Measurements from ENCODE around the gene RHOG. TPM values are rescaled to one million over a fixed set of nuclear protein-coding genes. Genes with fewer than 3 reads are reported as not detected.
A peak's percentile ranks its signal among the peaks of the same experiment; 100 is the strongest.
"Not testable (repeated sequence)": the region's sequence is repeated elsewhere in the genome, so short reads cannot be mapped to it uniquely, and the experiment has no call there.

Gene RHOG
- total RNA-seq, 1 experiment from 2014 or later = 39.9 TPM

DNA sequence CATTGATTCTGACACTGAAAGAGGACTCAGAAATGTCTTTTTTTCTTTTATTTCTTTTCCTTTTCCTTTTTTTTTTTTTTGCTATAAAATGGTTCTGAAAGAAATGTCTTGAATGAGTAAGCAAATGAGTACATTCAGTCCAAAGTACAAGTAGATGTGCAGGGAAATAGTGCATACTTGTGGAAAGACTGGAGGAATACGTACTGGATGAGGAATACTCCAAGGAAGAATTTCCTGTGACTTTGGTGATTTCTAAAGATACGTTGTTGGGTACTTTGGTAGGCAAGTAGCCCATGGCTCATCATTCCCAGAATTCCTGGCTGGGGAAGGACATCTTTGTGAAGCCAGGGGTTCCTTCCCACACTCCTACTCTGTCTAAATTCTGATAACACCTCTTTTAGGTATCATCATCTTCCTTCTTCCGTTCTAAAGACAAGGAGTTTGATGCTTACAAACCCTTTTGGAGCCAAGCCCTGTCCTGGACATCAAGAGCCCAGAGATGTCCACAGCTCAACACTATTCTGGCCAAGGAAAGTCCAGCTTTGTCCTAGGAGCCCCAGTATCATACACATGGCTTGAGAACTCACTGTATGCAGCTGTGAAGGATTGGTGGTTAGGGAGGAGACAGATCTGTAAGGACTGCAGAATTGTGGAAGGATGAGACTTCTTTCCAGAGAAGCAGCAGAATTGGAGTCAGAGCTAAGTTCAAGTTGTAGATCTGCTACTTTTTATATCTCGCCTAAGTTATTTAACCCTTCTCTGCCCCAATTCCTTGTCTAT lies 38.6 kb downstream of the RHOG start:
- peaks cover 1% of the 10 kb centered on the region for H3K36me3 ChIP-seq
- H3K9me3 ChIP-seq (replicated peaks) = no peaks in the 10 kb centered on the region
- H3K4me1 ChIP-seq (replicated peaks) = peaks cover 6% of the 10 kb centered on the region
- no peak overlapping the region for H3K27ac ChIP-seq
- DNase-seq (ENCODE audit: low read depth in 1 of 2, low spot score in 2 of 2) = no peak
- no peak overlapping the region for H3K4me3 ChIP-seq
- H3K27me3 ChIP-seq (replicated peaks) = no peaks in the 10 kb centered on the region

DNA sequence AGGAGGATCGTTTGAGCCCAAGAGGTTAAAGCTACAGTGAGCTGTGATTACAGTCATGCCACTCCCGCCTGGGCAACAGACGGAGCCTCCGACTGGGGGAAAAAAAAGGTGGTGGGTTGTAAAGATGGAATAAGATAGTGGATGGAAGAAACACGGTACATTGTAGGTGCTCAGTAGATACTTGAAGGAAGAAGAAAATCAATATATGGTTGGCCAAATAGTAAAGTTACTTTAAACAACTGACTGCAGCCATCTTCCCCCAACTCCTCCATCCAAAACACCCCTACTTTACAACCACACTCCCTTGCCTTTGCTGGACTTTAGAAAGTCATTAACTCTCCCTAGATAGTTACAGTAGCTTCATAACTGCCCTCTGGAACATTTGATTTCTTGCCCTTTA lies 40.9 kb downstream of the RHOG start:
- H3K9me3 ChIP-seq (replicated peaks) = no peaks in the 10 kb centered on the region
- H3K36me3 ChIP-seq = peaks cover 22% of the 10 kb centered on the region
- H3K4me3 ChIP-seq = no peak overlapping the region
- no peak overlapping the region for H3K27ac ChIP-seq
- no peak for DNase-seq (ENCODE audit: low read depth in 1 of 2, low spot score in 2 of 2)
- H3K4me1 ChIP-seq (replicated peaks) = peaks cover 18% of the 10 kb centered on the region
- no peaks in the 10 kb centered on the region for H3K27me3 ChIP-seq (replicated peaks)

DNA sequence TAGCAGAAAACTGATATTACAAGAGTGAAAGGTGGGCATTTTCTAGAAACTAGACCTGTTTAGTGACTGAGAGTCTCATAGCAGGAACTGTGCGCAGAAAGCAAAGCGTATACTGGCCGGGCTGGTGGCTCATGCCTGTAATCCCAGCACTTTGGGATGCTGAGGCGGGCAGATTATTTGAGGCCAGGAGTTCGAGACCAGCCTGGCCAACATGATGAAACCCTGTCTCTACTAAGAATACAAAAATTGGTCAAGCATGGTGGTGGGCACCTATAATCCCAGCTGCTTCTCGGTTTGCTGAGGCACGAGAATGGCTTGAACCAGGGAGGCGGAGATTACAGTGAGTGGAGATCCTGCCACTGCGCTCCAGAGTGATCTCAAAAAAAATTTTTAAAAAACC lies 41.6 kb downstream of the RHOG start:
- Histone ChIP-seq H3K27ac (no peak overlapping the region), H3K27me3 (replicated peaks) (no peaks in the 10 kb centered on the region), H3K9me3 (replicated peaks) (no peaks in the 10 kb centered on the region), H3K36me3 (peaks cover 29% of the 10 kb centered on the region), H3K4me3 (no peak overlapping the region), H3K4me1 (replicated peaks) (peaks cover 18% of the 10 kb centered on the region)
- no peak for DNase-seq (ENCODE audit: low read depth in 1 of 2, low spot score in 2 of 2)

- H3K4me3 ChIP-seq = peak within 1 kb of the TSS; percentile 82
- H3K36me3 ChIP-seq = peaks cover 45% of the 10 kb centered on the region
- peak; percentile 100 for DNase-seq (ENCODE audit: low read depth in 1 of 2, low spot score in 2 of 2)
- peaks cover 18% of the 10 kb centered on the region for H3K4me1 ChIP-seq (replicated peaks)
- H3K27me3 ChIP-seq (replicated peaks) = no peaks in the 10 kb centered on the region
- no peaks in the 10 kb centered on the region for H3K9me3 ChIP-seq (replicated peaks)
- peak within 1 kb of the TSS; percentile 91 for H3K27ac ChIP-seq
These were observed 43.2 kb downstream of the RHOG start, which contains the start of gene NUP98 for GRCh38 chr11:3797329-3798090. TSS of gene NUP98 (minus strand) at chr11:3797554. CDS start at chr11:3782117, 15,437 bp downstream.

GRCh38 chr11:3796801-3797328 lies 43.9 kb downstream of the RHOG start:
- Histone ChIP-seq H3K36me3 (peaks cover 52% of the 10 kb centered on the region), H3K27me3 (replicated peaks) (no peaks in the 10 kb centered on the region), H3K4me1 (replicated peaks) (peaks cover 18% of the 10 kb centered on the region), H3K9me3 (replicated peaks) (no peaks in the 10 kb centered on the region), H3K27ac (peak overlapping the region; percentile 91), H3K4me3 (peak overlapping the region; percentile 82)
- DNase-seq (ENCODE audit: low read depth in 1 of 2, low spot score in 2 of 2) = no peak

GRCh38 chr11:3796346-3796745 lies 44.4 kb downstream of the RHOG start:
- Histone ChIP-seq H3K4me3 (peak overlapping the region; percentile 82), H3K27ac (peak overlapping the region; percentile 91; the same call in 1 of the 2 replicates), H3K4me1 (replicated peaks) (peaks cover 18% of the 10 kb centered on the region), H3K36me3 (peaks cover 57% of the 10 kb centered on the region), H3K27me3 (replicated peaks) (no peaks in the 10 kb centered on the region), H3K9me3 (replicated peaks) (no peaks in the 10 kb centered on the region)
- DNase-seq (ENCODE audit: low read depth in 1 of 2, low spot score in 2 of 2) = peak in 1 of 2 experiments; percentile 31

DNA sequence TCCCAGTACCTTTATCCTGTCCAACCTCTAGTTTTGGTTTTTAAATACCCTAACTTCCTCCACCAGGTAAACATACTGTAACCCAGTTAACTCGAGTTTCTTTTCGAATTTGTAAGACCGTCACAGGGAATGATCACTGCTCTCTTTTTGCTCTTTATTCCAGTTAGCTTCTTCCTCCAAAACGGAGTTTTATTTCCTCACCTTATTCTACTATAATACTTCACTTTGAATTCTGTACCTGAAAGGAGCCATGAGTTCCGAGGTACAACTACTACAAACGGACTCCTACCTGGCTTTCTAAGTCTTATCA lies 44.8 kb downstream of the RHOG start:
- peak overlapping the region; percentile 82 for H3K4me3 ChIP-seq
- H3K27me3 ChIP-seq (replicated peaks) = no peaks in the 10 kb centered on the region
- peaks cover 18% of the 10 kb centered on the region for H3K4me1 ChIP-seq (replicated peaks)
- no peak for DNase-seq (ENCODE audit: low read depth in 1 of 2, low spot score in 2 of 2)
- H3K36me3 ChIP-seq = peaks cover 61% of the 10 kb centered on the region
- H3K27ac ChIP-seq = no peak overlapping the region
- H3K9me3 ChIP-seq (replicated peaks) = no peaks in the 10 kb centered on the region

DNA sequence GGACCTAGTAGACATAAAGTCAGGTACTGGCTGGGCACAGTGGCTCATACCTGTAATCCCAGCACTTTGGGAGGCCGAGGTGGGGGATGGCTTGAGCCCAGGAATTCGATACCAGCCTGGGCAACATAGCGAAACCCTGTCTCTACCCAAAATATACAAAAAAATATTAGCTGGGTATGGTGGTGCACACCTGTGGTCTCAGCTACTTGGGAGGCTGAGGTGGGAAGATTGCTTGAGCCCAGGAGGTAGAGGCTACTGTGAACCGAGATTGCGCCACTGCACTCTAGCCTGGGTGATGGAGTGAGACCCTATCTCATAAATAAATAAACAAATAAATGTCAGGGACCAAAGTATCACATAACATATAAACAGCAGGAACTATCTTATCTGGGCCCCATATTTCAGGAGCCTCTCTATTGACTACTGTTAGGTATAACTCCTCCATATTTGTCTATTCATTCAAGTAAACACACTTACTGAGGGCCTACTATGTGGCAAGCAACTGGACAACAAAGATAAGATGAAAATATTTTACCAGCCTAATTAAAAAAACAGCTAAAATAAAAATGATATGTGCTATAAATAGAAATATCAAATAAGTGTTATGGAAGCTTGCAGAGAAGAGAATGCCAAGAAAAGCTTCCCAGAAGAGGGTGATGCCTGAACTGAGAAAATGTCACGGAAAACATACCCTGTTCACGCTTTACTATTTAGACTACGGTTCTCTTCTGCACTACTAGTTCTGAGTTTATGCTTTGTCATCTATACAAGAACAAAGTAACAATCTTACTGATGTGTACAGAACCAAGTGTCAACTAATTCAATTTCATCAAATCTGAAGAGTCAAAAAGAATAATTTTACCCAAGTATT lies 45.4 kb downstream of the RHOG start:
- peaks cover 67% of the 10 kb centered on the region for H3K36me3 ChIP-seq
- H3K4me1 ChIP-seq (replicated peaks) = peaks cover 18% of the 10 kb centered on the region
- H3K27me3 ChIP-seq (replicated peaks) = no peaks in the 10 kb centered on the region
- DNase-seq (ENCODE audit: low read depth in 1 of 2, low spot score in 2 of 2) = peak in 1 of 2 experiments; percentile 36
- peak overlapping the region; percentile 82; the same call in 1 of the 2 replicates for H3K4me3 ChIP-seq
- no peaks in the 10 kb centered on the region for H3K9me3 ChIP-seq (replicated peaks)
- no peak overlapping the region for H3K27ac ChIP-seq

- H3K4me3 ChIP-seq; H3K27ac ChIP-seq; H3K27me3 ChIP-seq (replicated peaks); H3K9me3 ChIP-seq (replicated peaks); DNase-seq (ENCODE audit: low read depth in 1 of 2, low spot score in 2 of 2): not testable (repeated sequence)
- peaks cover 18% of the 10 kb centered on the region for H3K4me1 ChIP-seq (replicated peaks)
- H3K36me3 ChIP-seq = peaks cover 76% of the 10 kb centered on the region
These were observed 46.4 kb downstream of the RHOG start for GRCh38 chr11:3794387-3794786.

GRCh38 chr11:3786781-3787428 lies 53.9 kb downstream of the RHOG start:
- Histone ChIP-seq H3K27ac (no peak overlapping the region), H3K27me3 (replicated peaks) (no peaks in the 10 kb centered on the region), H3K36me3 (peaks cover 79% of the 10 kb centered on the region), H3K9me3 (replicated peaks) (no peaks in the 10 kb centered on the region), H3K4me1 (replicated peaks) (peaks cover 9% of the 10 kb centered on the region), H3K4me3 (no peak overlapping the region)
- DNase-seq (ENCODE audit: low read depth in 1 of 2, low spot score in 2 of 2) = peak in 1 of 2 experiments; percentile 26

- Histone ChIP-seq H3K9me3 (replicated peaks) (no peaks in the 10 kb centered on the region), H3K27ac (no peak overlapping the region), H3K36me3 (peaks cover 79% of the 10 kb centered on the region), H3K27me3 (replicated peaks) (no peaks in the 10 kb centered on the region), H3K4me1 (replicated peaks) (peaks cover 9% of the 10 kb centered on the region), H3K4me3 (no peak overlapping the region)
- DNase-seq (ENCODE audit: low read depth in 1 of 2, low spot score in 2 of 2) = no peak
These were observed 57.1 kb downstream of the RHOG start for GRCh38 chr11:3783611-3784010.

DNA sequence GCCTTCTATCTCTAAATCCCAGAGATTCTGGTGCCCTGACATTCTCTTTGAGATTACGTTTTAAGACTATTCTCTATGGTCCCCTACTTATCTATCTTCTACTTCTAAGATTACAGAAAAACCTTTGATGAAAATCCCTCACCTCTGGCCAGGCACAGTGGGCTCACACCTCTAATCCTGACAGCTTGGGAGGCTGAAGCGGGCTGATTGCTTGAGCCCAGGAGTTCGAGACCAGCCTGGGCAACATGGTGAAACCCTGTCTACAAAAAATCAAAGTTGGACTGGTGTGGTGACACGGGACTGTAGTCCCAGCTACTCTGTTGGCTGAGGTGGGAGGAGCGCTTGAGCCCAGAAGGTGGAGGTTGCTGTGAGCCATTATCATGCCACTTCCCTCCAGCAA lies 57.8 kb downstream of the RHOG start:
- peaks cover 9% of the 10 kb centered on the region for H3K4me1 ChIP-seq (replicated peaks)
- H3K27me3 ChIP-seq (replicated peaks) = no peaks in the 10 kb centered on the region
- no peaks in the 10 kb centered on the region for H3K9me3 ChIP-seq (replicated peaks)
- H3K4me3 ChIP-seq = no peak overlapping the region
- peaks cover 79% of the 10 kb centered on the region for H3K36me3 ChIP-seq
- no peak overlapping the region for H3K27ac ChIP-seq
- no peak for DNase-seq (ENCODE audit: low read depth in 1 of 2, low spot score in 2 of 2)

GRCh38 chr11:3781423-3781822 lies 59.3 kb downstream of the RHOG start:
- H3K27me3 ChIP-seq (replicated peaks) = no peaks in the 10 kb centered on the region
- no peak for DNase-seq (ENCODE audit: low read depth in 1 of 2, low spot score in 2 of 2)
- H3K36me3 ChIP-seq = peaks cover 82% of the 10 kb centered on the region
- H3K9me3 ChIP-seq (replicated peaks) = no peaks in the 10 kb centered on the region
- H3K4me1 ChIP-seq (replicated peaks) = no peaks in the 10 kb centered on the region; the same call in 1 of the 2 replicates
- no peak overlapping the region for H3K27ac ChIP-seq
- H3K4me3 ChIP-seq = no peak overlapping the region

Measured in SJSA1 (cell line).